Measurements from ENCODE around the gene KDM5B.

The KDM5B gene

DNA sequence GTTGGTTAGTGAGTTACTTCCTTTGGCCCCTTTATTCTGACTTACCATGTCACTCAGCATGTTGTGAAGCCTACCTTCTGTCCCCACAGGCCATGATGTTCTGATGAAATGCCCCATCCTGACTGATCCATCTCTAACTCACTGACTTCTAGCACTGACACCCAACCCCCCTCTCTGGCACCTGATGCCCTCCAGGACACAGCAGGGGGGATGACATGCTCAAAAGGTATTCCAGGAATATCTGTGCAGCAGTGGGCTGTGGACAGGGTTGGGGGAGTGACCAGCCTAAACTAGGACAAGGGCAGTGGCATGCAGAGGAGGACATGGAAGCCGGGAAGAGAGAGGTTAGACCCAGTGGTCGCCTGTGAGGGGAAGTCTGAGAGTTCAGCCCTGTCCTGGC is 123.5 kb downstream of the KDM5B start:
- no peaks in the 10 kb centered on the region for H3K27me3 ChIP-seq (ENCODE audit: control insufficient read depth, insufficient read depth, low read length)
- no peak overlapping the region for H3K9ac ChIP-seq (ENCODE audit: low read depth, low read length)
- no peak overlapping the region for H3K27ac ChIP-seq (ENCODE audit: low read depth, low read length)
- no peak overlapping the region for H3K4me3 ChIP-seq (ENCODE audit: low read depth, low read length)
- H3K9me3 ChIP-seq (ENCODE audit: control insufficient read depth, insufficient read depth, low read length), result no peaks in the 10 kb centered on the region
- H3K36me3 ChIP-seq (ENCODE audit: control insufficient read depth, insufficient read depth, low read length), result no peaks in the 10 kb centered on the region
- H3K4me1 ChIP-seq (ENCODE audit: control insufficient read depth, insufficient read depth, low read length), result peaks cover 4% of the 10 kb centered on the region; the same call in 1 of the 2 replicates

DNA sequence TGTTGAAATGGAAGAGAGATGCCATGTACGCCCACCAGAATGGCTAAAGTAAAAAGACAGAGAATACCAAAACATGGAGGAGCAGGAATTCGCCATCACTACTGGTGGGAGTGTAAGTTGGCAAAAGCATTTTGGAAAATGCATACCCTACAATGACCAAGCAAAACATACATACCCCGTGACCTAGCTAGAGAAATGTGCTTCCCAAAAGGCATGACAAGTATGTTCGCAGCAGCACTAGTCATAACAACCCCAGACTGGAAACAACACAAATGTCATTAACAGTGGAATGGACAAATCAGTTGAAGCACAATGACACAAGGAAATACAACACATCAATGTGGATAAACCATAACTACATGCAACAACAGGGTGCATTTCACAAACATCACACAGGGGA is 125.2 kb downstream of the KDM5B start:
- no peak overlapping the region for H3K4me3 ChIP-seq (ENCODE audit: low read depth, low read length)
- H3K27me3 ChIP-seq (ENCODE audit: control insufficient read depth, insufficient read depth, low read length), result no peaks in the 10 kb centered on the region
- H3K36me3 ChIP-seq (ENCODE audit: control insufficient read depth, insufficient read depth, low read length), result no peaks in the 10 kb centered on the region
- H3K9me3 ChIP-seq (ENCODE audit: control insufficient read depth, insufficient read depth, low read length), result no peaks in the 10 kb centered on the region
- no peak overlapping the region for H3K9ac ChIP-seq (ENCODE audit: low read depth, low read length)
- peaks cover 4% of the 10 kb centered on the region; the same call in 1 of the 2 replicates for H3K4me1 ChIP-seq (ENCODE audit: control insufficient read depth, insufficient read depth, low read length)
- H3K27ac ChIP-seq (ENCODE audit: low read depth, low read length), result no peak overlapping the region

DNA sequence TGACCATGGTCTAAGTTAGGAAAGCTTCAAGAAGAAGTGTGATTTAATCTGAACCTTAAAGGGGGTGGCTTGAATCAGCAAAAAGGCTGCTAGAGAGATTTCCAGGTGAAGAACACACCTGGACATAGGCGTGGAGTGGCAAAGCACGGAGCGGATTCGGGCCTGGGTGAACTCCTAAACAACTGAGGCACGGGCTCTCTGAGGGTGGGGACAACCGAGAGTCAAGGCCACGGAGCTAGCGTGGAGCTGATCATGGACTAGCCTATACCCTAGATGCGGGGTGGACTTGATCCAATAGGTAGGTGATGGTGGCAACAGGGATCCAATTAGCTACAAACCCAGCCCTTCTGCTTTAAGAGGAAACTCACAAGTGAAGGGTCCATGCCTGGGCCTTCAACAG is 125.7 kb downstream of the KDM5B start:
- peaks cover 4% of the 10 kb centered on the region; the same call in 1 of the 2 replicates for H3K4me1 ChIP-seq (ENCODE audit: control insufficient read depth, insufficient read depth, low read length)
- H3K27ac ChIP-seq (ENCODE audit: low read depth, low read length), result no peak overlapping the region
- no peak overlapping the region for H3K9ac ChIP-seq (ENCODE audit: low read depth, low read length)
- H3K4me3 ChIP-seq (ENCODE audit: low read depth, low read length), result no peak overlapping the region
- H3K27me3 ChIP-seq (ENCODE audit: control insufficient read depth, insufficient read depth, low read length), result no peaks in the 10 kb centered on the region
- H3K36me3 ChIP-seq (ENCODE audit: control insufficient read depth, insufficient read depth, low read length), result no peaks in the 10 kb centered on the region
- H3K9me3 ChIP-seq (ENCODE audit: control insufficient read depth, insufficient read depth, low read length), result no peaks in the 10 kb centered on the region

DNA sequence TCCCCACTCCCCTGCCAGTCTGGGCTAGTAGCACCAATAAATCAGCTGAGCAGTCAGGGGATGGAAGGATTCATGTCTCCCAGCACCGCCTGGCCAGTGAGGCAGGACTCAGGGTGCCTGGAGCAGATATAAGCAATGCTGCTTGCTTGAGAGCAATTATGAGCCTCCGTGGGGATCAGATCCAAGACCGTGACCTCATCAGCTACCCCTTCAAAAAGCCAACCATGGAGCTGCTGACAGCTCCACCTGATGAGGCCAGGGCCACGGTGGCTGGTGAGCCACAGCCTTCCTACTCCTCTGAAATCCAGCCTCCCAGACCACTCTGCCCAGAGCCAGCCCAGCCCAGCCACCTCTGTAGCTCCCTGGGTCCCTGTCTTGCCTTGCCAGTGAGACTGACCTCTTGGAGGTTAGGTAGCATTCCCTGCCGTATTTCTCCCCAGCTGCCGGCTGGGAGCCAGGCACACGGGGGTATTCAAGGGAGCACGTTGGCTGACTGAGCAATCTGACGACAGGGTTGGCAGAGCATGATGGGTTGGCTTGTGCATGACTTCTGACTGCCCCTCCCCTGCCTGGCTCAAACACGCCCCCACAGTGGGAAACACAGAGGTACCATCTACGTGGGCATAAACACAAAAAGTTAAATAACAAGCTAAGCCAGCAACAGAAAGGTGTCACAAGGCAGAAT is 126.3 kb downstream of the KDM5B start:
- H3K4me1 ChIP-seq (ENCODE audit: control insufficient read depth, insufficient read depth, low read length), result peaks cover 4% of the 10 kb centered on the region; the same call in 1 of the 2 replicates
- no peaks in the 10 kb centered on the region for H3K9me3 ChIP-seq (ENCODE audit: control insufficient read depth, insufficient read depth, low read length)
- H3K27ac ChIP-seq (ENCODE audit: low read depth, low read length), result no peak overlapping the region
- no peak overlapping the region for H3K4me3 ChIP-seq (ENCODE audit: low read depth, low read length)
- no peaks in the 10 kb centered on the region for H3K36me3 ChIP-seq (ENCODE audit: control insufficient read depth, insufficient read depth, low read length)
- H3K27me3 ChIP-seq (ENCODE audit: control insufficient read depth, insufficient read depth, low read length), result no peaks in the 10 kb centered on the region
- no peak overlapping the region for H3K9ac ChIP-seq (ENCODE audit: low read depth, low read length)

DNA sequence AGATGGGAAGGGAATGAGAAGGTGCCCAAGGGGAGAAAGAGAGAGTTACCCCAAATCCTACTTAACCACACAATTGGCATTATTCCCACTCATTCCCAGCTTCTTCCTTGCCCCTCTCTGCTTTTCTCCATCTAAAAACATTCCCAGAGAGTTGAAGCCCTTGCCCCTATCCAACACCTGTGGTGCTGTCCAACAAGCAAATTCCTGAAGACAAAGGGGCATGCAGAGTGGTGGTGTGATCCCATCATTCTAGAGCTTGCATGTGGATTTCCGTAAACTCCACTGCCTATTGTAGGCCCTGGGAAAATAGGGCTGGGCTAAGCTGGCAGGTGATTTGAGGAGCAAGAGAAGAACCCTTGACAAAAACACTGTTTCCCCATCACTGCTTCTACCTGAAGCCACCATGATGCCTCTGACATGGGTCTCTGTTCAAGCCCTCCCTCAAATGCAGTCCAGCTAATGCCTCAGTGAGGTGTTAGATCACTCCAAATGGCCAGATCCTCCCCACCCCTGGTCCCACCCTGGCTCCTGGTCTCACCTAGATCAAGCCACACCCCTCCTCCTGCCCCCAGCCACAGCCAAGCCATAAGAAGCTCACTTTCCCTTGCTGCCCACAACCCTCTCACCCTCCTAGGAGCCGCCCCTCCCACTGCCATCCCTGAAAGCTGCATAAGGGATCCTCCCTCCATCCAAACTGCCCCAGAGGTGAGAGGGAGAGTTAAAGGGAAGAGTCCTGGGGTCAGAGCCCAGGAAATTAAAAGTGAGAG is 127.5 kb downstream of the KDM5B start:
- H3K27me3 ChIP-seq (ENCODE audit: control insufficient read depth, insufficient read depth, low read length), result no peaks in the 10 kb centered on the region
- H3K4me3 ChIP-seq (ENCODE audit: low read depth, low read length), result no peak overlapping the region
- no peaks in the 10 kb centered on the region for H3K9me3 ChIP-seq (ENCODE audit: control insufficient read depth, insufficient read depth, low read length)
- no peak overlapping the region for H3K9ac ChIP-seq (ENCODE audit: low read depth, low read length)
- no peaks in the 10 kb centered on the region for H3K36me3 ChIP-seq (ENCODE audit: control insufficient read depth, insufficient read depth, low read length)
- H3K4me1 ChIP-seq (ENCODE audit: control insufficient read depth, insufficient read depth, low read length), result peaks cover 4% of the 10 kb centered on the region; the same call in 1 of the 2 replicates
- H3K27ac ChIP-seq (ENCODE audit: low read depth, low read length), result peak overlapping the region; percentile 26

DNA sequence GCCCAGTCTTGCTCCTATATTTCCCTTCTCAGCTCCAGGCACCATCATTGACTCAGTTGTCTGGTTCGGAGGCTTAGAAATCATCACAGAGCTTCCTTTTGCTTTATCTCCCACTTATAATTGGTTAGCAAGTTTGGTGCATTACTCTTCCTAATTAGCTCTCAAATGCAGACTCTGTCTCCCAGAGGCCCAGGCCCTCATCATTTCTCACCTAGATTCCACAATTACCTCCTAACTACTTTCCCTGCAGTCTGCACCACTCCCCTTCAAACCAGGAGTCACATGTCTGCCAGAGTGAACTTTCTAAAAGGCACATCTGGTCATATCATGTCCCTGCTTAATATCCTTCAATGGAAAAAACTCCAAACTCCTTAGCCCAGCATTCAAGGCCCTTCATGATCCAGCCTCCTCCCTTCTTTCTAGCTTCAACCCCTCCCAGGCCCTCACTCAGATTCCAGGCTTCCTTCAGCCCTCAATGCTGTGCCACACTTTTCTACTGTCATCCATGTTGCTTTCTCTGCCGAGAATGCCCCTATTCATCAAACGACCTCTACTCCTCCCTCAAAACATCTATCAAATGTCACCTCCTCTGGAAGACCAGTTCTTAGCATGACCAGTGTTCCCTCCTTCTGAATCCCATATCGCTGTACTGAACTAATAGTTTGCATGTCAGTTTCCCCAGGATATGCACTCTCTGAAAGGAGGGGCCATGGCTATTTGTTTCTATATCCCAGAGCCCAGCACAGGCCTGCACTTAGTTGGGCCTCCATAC is 128.6 kb downstream of the KDM5B start:
- no peaks in the 10 kb centered on the region for H3K36me3 ChIP-seq (ENCODE audit: control insufficient read depth, insufficient read depth, low read length)
- H3K4me3 ChIP-seq (ENCODE audit: low read depth, low read length), result no peak overlapping the region
- H3K9me3 ChIP-seq (ENCODE audit: control insufficient read depth, insufficient read depth, low read length), result no peaks in the 10 kb centered on the region
- no peak overlapping the region for H3K27ac ChIP-seq (ENCODE audit: low read depth, low read length)
- no peak overlapping the region for H3K9ac ChIP-seq (ENCODE audit: low read depth, low read length)
- H3K4me1 ChIP-seq (ENCODE audit: control insufficient read depth, insufficient read depth, low read length), result peaks cover 4% of the 10 kb centered on the region; the same call in 1 of the 2 replicates
- no peaks in the 10 kb centered on the region for H3K27me3 ChIP-seq (ENCODE audit: control insufficient read depth, insufficient read depth, low read length)

DNA sequence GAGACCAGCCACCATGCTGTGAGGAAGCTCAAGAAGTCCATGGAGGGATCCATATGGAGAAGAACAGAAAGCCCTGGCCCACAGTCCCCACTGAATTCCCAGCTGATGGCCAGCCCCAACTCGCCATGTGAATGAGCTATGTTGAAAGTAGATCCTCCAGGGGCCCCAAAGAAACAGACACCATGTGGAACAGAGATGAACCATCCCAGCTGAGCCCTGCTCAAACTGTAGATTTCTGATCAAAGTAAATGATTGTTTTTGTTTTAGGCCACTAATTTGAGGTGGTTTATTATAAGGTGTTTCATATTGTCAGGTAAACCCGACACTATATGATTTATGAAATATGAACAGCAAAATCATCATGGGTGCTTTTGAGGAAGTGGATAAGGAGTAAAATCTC is 130.8 kb downstream of the KDM5B start:
- Histone ChIP-seq H3K9ac (ENCODE audit: low read depth, low read length) (no peak overlapping the region), H3K4me3 (ENCODE audit: low read depth, low read length) (no peak overlapping the region), H3K4me1 (ENCODE audit: control insufficient read depth, insufficient read depth, low read length) (peaks cover 4% of the 10 kb centered on the region; the same call in 1 of the 2 replicates), H3K9me3 (ENCODE audit: control insufficient read depth, insufficient read depth, low read length) (no peaks in the 10 kb centered on the region), H3K27me3 (ENCODE audit: control insufficient read depth, insufficient read depth, low read length) (no peaks in the 10 kb centered on the region), H3K27ac (ENCODE audit: low read depth, low read length) (no peak overlapping the region), H3K36me3 (ENCODE audit: control insufficient read depth, insufficient read depth, low read length) (no peaks in the 10 kb centered on the region)

Data from HUES48 (cell line).